ENCODE measurements around the gene DRD2.

DNA sequence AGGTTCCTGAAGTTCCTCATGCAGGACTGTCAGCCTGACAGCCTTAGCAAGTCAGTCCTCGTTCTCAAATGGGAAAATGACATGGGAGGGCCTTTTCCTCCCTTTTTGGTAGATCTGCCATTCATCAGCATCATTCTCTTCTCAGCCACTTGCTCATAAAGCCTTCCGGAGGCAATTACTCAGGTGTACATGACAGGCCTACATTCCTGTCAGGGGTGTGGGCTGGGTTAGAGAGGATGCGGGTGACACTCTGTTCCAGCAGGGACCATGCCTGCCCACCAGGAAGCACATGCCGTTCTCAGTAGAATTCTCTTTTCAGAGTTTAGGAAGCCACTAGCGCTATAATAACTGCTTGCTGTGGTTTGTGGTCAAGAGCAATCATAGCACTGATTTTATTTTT is 111.8 kb downstream of the DRD2 start:
- TF ChIP-seq, protein P1, sequence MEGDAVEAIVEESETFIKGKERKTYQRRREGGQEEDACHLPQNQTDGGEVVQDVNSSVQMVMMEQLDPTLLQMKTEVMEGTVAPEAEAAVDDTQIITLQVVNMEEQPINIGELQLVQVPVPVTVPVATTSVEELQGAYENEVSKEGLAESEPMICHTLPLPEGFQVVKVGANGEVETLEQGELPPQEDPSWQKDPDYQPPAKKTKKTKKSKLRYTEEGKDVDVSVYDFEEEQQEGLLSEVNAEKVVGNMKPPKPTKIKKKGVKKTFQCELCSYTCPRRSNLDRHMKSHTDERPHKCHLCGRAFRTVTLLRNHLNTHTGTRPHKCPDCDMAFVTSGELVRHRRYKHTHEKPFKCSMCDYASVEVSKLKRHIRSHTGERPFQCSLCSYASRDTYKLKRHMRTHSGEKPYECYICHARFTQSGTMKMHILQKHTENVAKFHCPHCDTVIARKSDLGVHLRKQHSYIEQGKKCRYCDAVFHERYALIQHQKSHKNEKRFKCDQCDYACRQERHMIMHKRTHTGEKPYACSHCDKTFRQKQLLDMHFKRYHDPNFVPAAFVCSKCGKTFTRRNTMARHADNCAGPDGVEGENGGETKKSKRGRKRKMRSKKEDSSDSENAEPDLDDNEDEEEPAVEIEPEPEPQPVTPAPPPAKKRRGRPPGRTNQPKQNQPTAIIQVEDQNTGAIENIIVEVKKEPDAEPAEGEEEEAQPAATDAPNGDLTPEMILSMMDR (IDR thresholded peaks at IDR 0.05), result no peak
- TF ChIP-seq POLR2A (IDR thresholded peaks at IDR 0.05; ENCODE audit: low read depth), result no peak
- no peak for TF ChIP-seq POLR2AphosphoS5 (IDR thresholded peaks at IDR 0.05)
- no peak for TF ChIP-seq EP300 (IDR thresholded peaks at IDR 0.05)

Data from esophagus muscularis mucosa (tissue), 4 donors.